IMR-90 (cell line): ENCODE results near the gene WBP2. TPM values are rescaled to one million over a fixed set of nuclear protein-coding genes. Genes with fewer than 3 reads are reported as not detected.

ENCODE experiments used
- ATAC-seq: fragments of 200-7000 bp; cut with Tn5 transposase; 2 replicates; pipeline ENCODE4 v1.9.1; 2020; ENCODE audit warnings: low read depth, mild to moderate bottlenecking, moderate library complexity
- BruUV-seq: library from RNA; stranded (reverse); fragments of 400-500 nt; replicated peaks from 2 replicates; lab custom pipeline; 2021; lab: Mats Ljungman, UMichigan
- CTCF ChIA-PET: fragments of 300-600 bp; formaldehyde crosslinking; extraction: SDS; loops from one replicate; lab custom pipeline; 2021; ENCODE audit warnings: antibody characterized with exemption; lab: Yijun Ruan, JAX
- POLR2A ChIA-PET: fragments of 300-600 bp; sonication (Branson Sonifier 250); formaldehyde crosslinking; loops from one replicate; lab custom pipeline; 2022; ENCODE audit warnings: antibody characterized with exemption; ENCODE audit not compliant: unreplicated experiment; lab: Charles Lee
- DNase-seq: peaks from one replicate; pipeline ENCODE4 v3.0.0; 2013
- H2AFZ ChIP-seq: replicated peaks from 2 replicates; pipeline ENCODE3; 2013; ENCODE audit warnings: low read length, mild to moderate bottlenecking; ENCODE audit not compliant: poor library complexity
- H2AK5ac ChIP-seq: 2 replicates; pipeline ENCODE4 v1.6.1; 2013; ENCODE audit warnings: low read depth, low read length, inconsistent platforms
- H2AK9ac ChIP-seq: replicated peaks from 2 replicates; pipeline ENCODE3; 2013; ENCODE audit warnings: mild to moderate bottlenecking, low read depth, low read length, moderate library complexity; ENCODE audit not compliant: poor library complexity
- H2BK120ac ChIP-seq: 2 replicates; pipeline ENCODE4 v1.6.1; 2013; ENCODE audit warnings: low read depth, low read length, inconsistent platforms
- H2BK15ac ChIP-seq: 3 replicates; pipeline ENCODE4 v1.6.1; 2013; ENCODE audit warnings: low read depth, low read length, inconsistent platforms
- H2BK20ac ChIP-seq: 2 replicates; pipeline ENCODE4 v1.6.1; 2013; ENCODE audit warnings: low read depth, mild to moderate bottlenecking, inconsistent platforms, low read length, moderate library complexity
- H2BK5ac ChIP-seq: 2 replicates; pipeline ENCODE4 v1.6.1; 2013; ENCODE audit warnings: mild to moderate bottlenecking, low read depth, low read length, inconsistent platforms; ENCODE audit not compliant: poor library complexity, severe bottlenecking
- H3K14ac ChIP-seq: replicated peaks from 2 replicates; pipeline ENCODE4 v1.6.1; 2013; ENCODE audit warnings: low read depth, low read length, inconsistent platforms
- H3K18ac ChIP-seq: 2 replicates; pipeline ENCODE4 v1.6.1; 2013; ENCODE audit warnings: low read depth, low read length, control low read depth
- H3K23ac ChIP-seq: 2 replicates; pipeline ENCODE4 v1.6.1; 2013; ENCODE audit warnings: low read depth, low read length, inconsistent platforms
- H3K27ac ChIP-seq: 2 replicates; pipeline ENCODE4 v1.5.1; 2013; ENCODE audit warnings: mild to moderate bottlenecking, control low read depth, low read length; ENCODE audit not compliant: insufficient read depth
- H3K27me3 ChIP-seq: 2 replicates; pipeline ENCODE4 v1.6.1; 2013; ENCODE audit warnings: low read length; ENCODE audit not compliant: control insufficient read depth, insufficient read depth
- H3K36me3 ChIP-seq: 2 replicates; pipeline ENCODE4 v1.6.1; 2013; ENCODE audit warnings: low read length, mixed read lengths; ENCODE audit not compliant: control insufficient read depth, insufficient read depth
- H3K4ac ChIP-seq: 2 replicates; pipeline ENCODE4 v1.6.1; 2013; ENCODE audit warnings: low read depth, low read length, inconsistent platforms
- H3K4me1 ChIP-seq: 2 replicates; pipeline ENCODE4 v1.6.1; 2013; ENCODE audit warnings: low read length, mixed read lengths; ENCODE audit not compliant: control insufficient read depth, insufficient read depth
- H3K4me2 ChIP-seq: 2 replicates; pipeline ENCODE4 v1.6.1; 2013; ENCODE audit warnings: low read depth, mild to moderate bottlenecking, control low read depth, low read length, moderate library complexity
- H3K4me3 ChIP-seq: 2 replicates; pipeline ENCODE4 v1.5.1; 2013; ENCODE audit warnings: low read depth, mild to moderate bottlenecking, control low read depth, low read length, moderate library complexity; ENCODE audit not compliant: insufficient read depth
- H3K56ac ChIP-seq: 2 replicates; pipeline ENCODE4 v1.6.1; 2013; ENCODE audit warnings: low read length, inconsistent platforms; ENCODE audit not compliant: insufficient read depth; ENCODE audit errors: extremely low read depth
- H3K79me1 ChIP-seq, 2 experiments: 2 replicates each; pipeline ENCODE4 v1.6.1; 2013; ENCODE audit warnings: low read length in 2 of 2, inconsistent platforms in 1 of 2, low read depth in 1 of 2
- H3K9ac ChIP-seq: 2 replicates; pipeline ENCODE4 v1.6.1; 2013; ENCODE audit warnings: low read depth, low read length, control low read depth
- H3K9me1 ChIP-seq: 2 replicates; pipeline ENCODE4 v1.6.1; 2013; ENCODE audit warnings: low read length, inconsistent platforms; ENCODE audit not compliant: insufficient read depth
- H3K9me3 ChIP-seq: 2 replicates; pipeline ENCODE4 v1.6.1; 2013; ENCODE audit warnings: low read length; ENCODE audit not compliant: control insufficient read depth, insufficient read depth
- H4K20me1 ChIP-seq: 2 replicates; pipeline ENCODE4 v1.6.1; 2013; ENCODE audit warnings: low read length, inconsistent platforms; ENCODE audit not compliant: insufficient read depth
- H4K5ac ChIP-seq: 2 replicates; pipeline ENCODE4 v1.6.1; 2013; ENCODE audit warnings: mild to moderate bottlenecking, low read depth, low read length, control low read depth
- H4K8ac ChIP-seq, 2 experiments: 2 replicates each; pipeline ENCODE4 v1.6.1; 2013; ENCODE audit warnings: low read depth in 2 of 2, low read length in 2 of 2, control low read depth in 1 of 2, inconsistent platforms in 1 of 2
- H4K91ac ChIP-seq: 2 replicates; pipeline ENCODE4 v1.6.1; 2013; ENCODE audit warnings: low read depth, low read length, inconsistent platforms; ENCODE audit not compliant: insufficient read depth
- CEBPB ChIP-seq: IDR thresholded peaks from 2 replicates; pipeline ENCODE4 v1.6.1; 2012; ENCODE audit warnings: low read depth, low read length, improper control_type of control experiment
- FOS ChIP-seq: fragments of 150-350 bp; IDR thresholded peaks from 2 replicates; pipeline ENCODE4 v1.6.1; 2016; ENCODE audit warnings: low read depth, low read length
- MAZ ChIP-seq: IDR thresholded peaks from 2 replicates; pipeline ENCODE4 v1.6.1; 2012; ENCODE audit warnings: low read depth, mild to moderate bottlenecking, low read length, improper control_type of control experiment, moderate library complexity, borderline replicate concordance
- MXI1 ChIP-seq: IDR thresholded peaks from 2 replicates; pipeline ENCODE4 v1.6.1; 2012; ENCODE audit warnings: low read depth, mild to moderate bottlenecking, low read length, moderate library complexity, borderline replicate concordance
- NFE2L2 ChIP-seq: fragments of 150-350 bp; IDR thresholded peaks from 2 replicates; pipeline ENCODE4 v1.6.1; 2016; ENCODE audit warnings: low read depth, mild to moderate bottlenecking, low read length
- POLR2A ChIP-seq: IDR thresholded peaks from 2 replicates; pipeline ENCODE4 v1.6.1; 2012; ENCODE audit warnings: mild to moderate bottlenecking, low read depth, low read length
- RAD21 ChIP-seq: IDR thresholded peaks from 2 replicates; pipeline ENCODE4 v1.6.1; 2012; ENCODE audit warnings: low read length, improper control_type of control experiment
- RCOR1 ChIP-seq: IDR thresholded peaks from 2 replicates; pipeline ENCODE4 v1.6.1; 2012; ENCODE audit warnings: mild to moderate bottlenecking, low read length, improper control_type of control experiment; ENCODE audit not compliant: insufficient replicate concordance
- RFX5 ChIP-seq: IDR thresholded peaks from 2 replicates; pipeline ENCODE4 v1.8.0; 2012; ENCODE audit warnings: low read depth, mild to moderate bottlenecking, low read length, moderate library complexity
- SMC3 ChIP-seq: fragments of 150-350 bp; IDR thresholded peaks from 2 replicates; pipeline ENCODE4 v1.6.1; 2016; ENCODE audit warnings: low read depth, mild to moderate bottlenecking, antibody characterized with exemption, low read length, moderate library complexity
- USF2 ChIP-seq: fragments of 150-350 bp; IDR thresholded peaks from 2 replicates; pipeline ENCODE4 v1.6.1; 2017; ENCODE audit warnings: mild to moderate bottlenecking, antibody characterized with exemption, low read length, low read depth
- WGBS, 2 experiments: methylation state at CpG; one replicate each; pipeline versions ENCODE4 v1.1.5 to v1.1.7; 2013; ENCODE audit warnings: missing lambda C conversion rate in 2 of 2; ENCODE audit not compliant: insufficient read length in 1 of 2; ENCODE audit errors: extremely low coverage in 2 of 2; 5-methylcytosine and 5-hydroxymethylcytosine counted together
- dilution Hi-C: fragments of 300-500 bp; cut with HindIII; formaldehyde crosslinking; loops from one replicate; pipeline ENCODE4 v1.14.3; 2018; ENCODE audit warnings: low sequenced_read_pairs; ENCODE audit not compliant: unreplicated experiment
- in situ Hi-C: fragments of 300-500 bp; cut with MboI; formaldehyde crosslinking; loops from 3 replicates; pipeline ENCODE4 v1.14.3; 2019; ENCODE audit warnings: low sequenced_read_pairs, inconsistent platforms, mixed read lengths
- intact Hi-C: fragments of 100-400 bp; cut with micrococcal nuclease; formaldehyde crosslinking; loops from 2 replicates; pipeline ENCODE4 v1.10.0; 2022
- polyA plus RNA-seq, 3 experiments: library from polyadenylated mRNA; depleted of rRNA; stranded (reverse); fragments of >200 nt; gene quantifications; 2 replicates each; pipeline ENCODE4 v1.2.3, GENCODE V29; 2012; ENCODE audit warnings: low replicate concordance in 1 of 3
- total RNA-seq: library from RNA; depleted of rRNA; stranded (reverse); fragments of >200 nt; gene quantifications from 2 replicates; pipeline ENCODE4 v1.2.3, GENCODE V29; 2012
- TF ChIP-seq, protein P1 (sequence below): fragments of 150-350 bp; IDR thresholded peaks from 2 replicates; pipeline ENCODE4 v1.6.1; 2016; ENCODE audit warnings: low read depth, mild to moderate bottlenecking, low read length, moderate library complexity, borderline replicate concordance

WBP2 gene
- total and polyA plus RNA-seq, 2 of the 4 experiments (the other 2 are of a cell fraction), result 9.0 to 35.5 TPM

DNA sequence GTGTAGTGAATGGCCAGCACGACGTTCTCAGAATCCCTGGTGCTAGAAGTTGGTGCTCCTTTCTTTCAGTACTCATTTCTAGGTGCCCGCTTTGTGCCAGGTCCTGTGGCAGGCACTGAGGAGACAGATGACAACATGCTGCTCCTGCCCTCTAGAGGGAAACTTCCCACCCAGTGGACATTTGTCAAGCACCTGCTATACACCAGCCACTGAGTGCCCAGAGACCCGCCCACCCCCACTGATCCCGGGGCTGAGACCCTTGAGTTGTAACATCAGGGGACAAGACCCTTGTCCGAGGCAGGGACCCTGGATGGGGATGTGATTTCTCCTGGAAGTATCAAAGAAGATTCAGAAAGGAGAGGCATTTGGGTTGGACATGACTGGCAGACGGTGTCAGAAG lies 36.0 kb downstream of the WBP2 start:
- H3K4me1 ChIP-seq, result peaks cover 7% of the 10 kb centered on the region
- no peak overlapping the region for H3K56ac ChIP-seq
- TF ChIP-seq, protein P1, sequence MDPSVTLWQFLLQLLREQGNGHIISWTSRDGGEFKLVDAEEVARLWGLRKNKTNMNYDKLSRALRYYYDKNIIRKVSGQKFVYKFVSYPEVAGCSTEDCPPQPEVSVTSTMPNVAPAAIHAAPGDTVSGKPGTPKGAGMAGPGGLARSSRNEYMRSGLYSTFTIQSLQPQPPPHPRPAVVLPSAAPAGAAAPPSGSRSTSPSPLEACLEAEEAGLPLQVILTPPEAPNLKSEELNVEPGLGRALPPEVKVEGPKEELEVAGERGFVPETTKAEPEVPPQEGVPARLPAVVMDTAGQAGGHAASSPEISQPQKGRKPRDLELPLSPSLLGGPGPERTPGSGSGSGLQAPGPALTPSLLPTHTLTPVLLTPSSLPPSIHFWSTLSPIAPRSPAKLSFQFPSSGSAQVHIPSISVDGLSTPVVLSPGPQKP, result no peak
- no peak for TF ChIP-seq MXI1
- no peak for TF ChIP-seq MAZ
- TF ChIP-seq CEBPB, result no peak
- TF ChIP-seq SMC3, result no peak
- no peak for TF ChIP-seq NFE2L2
- no peak for TF ChIP-seq RCOR1
- TF ChIP-seq USF2, result no peak
- TF ChIP-seq RAD21, result no peak
- TF ChIP-seq POLR2A, result no peak
- no peak for TF ChIP-seq RFX5
- no peak for TF ChIP-seq FOS
- no peak overlapping the region for H3K23ac ChIP-seq
- H2BK5ac ChIP-seq, result no peak overlapping the region
- H3K9me3 ChIP-seq, result no peaks in the 10 kb centered on the region
- H4K91ac ChIP-seq, result no peak overlapping the region
- H4K8ac ChIP-seq, result no peak overlapping the region
- no peak overlapping the region for H2AFZ ChIP-seq
- H3K27ac ChIP-seq, result no peak overlapping the region
- WGBS, 2 experiments, result no CpG with 5 or more reads among the region's 7 CpGs
- peaks cover 11% of the 10 kb centered on the region; the same call in 1 of the 2 replicates for H3K9me1 ChIP-seq
- no peak overlapping the region for H3K14ac ChIP-seq
- H3K9ac ChIP-seq, result no peak overlapping the region
- intact Hi-C loops (no loop called here), dilution Hi-C loops (no loop called here), in situ Hi-C loops (no loop called here)
- no peak overlapping the region for H2BK20ac ChIP-seq
- H3K4me2 ChIP-seq, result no peak overlapping the region
- no peak for DNase-seq
- H2BK120ac ChIP-seq, result no peak overlapping the region
- no peak overlapping the region for H3K4me3 ChIP-seq
- no peaks in the 10 kb centered on the region for H3K27me3 ChIP-seq
- ATAC-seq, result no peak
- H3K18ac ChIP-seq, result no peak overlapping the region
- H3K79me1 ChIP-seq, result peaks cover 5 to 18% of the 10 kb centered on the region in 2 experiments; a peak in 3 of 4 replicates
- BruUV-seq, result no TSS peak
- peak overlapping the region; percentile 87 for H2AK9ac ChIP-seq
- H2AK5ac ChIP-seq, result no peak overlapping the region
- H3K4ac ChIP-seq, result no peak overlapping the region
- peaks cover 76% of the 10 kb centered on the region for H3K36me3 ChIP-seq
- no peaks in the 10 kb centered on the region for H4K20me1 ChIP-seq
- ChIA-PET POLR2A (no interaction called here), CTCF (no interaction called here)
- H4K5ac ChIP-seq, result no peak overlapping the region
- H2BK15ac ChIP-seq, result no peak overlapping the region
